Stimulated activated CD4-positive, alpha-beta T cell treated with anti-CD3 and anti-CD28 coated beads, Interleukin-2, amount 100 ng/mL, for 24 hours (primary cell): ENCODE data around the gene KRTAP23-1.

Experiments used
- DNase-seq, 2 donors: peaks; one replicate each; pipeline ENCODE4 v3.0.0-alpha.2; 2020

Gene KRTAP23-1

GRCh38 chr21:30305136-30305535 is 43.3 kb downstream of the KRTAP23-1 start:
- DNase-seq: no peak
